ENCODE results near the gene LSM10.

DNA sequence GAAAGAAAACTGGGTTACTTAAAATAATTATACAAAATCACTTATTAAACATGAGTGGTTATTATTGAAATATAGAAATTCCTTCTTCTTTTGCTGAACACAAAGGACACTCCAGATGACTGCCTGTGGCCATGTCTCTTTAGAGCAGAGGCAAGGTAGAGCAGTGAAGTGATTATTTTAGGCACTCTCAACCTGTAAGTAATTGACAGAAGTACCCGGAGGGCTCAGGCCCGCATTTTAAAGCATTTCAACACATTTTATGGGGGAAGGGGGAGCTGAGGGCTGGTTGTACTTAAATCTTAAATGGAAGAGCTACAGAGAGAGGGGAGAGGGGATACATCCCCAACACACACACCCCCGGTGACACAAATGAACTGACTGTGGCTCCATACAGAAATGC is 42.3 kb upstream of the LSM10 start:
- no peak for TF ChIP-seq EZH2phosphoT487 (IDR thresholded peaks at IDR 0.05; ENCODE audit: borderline replicate concordance)
- TF ChIP-seq, protein P1, sequence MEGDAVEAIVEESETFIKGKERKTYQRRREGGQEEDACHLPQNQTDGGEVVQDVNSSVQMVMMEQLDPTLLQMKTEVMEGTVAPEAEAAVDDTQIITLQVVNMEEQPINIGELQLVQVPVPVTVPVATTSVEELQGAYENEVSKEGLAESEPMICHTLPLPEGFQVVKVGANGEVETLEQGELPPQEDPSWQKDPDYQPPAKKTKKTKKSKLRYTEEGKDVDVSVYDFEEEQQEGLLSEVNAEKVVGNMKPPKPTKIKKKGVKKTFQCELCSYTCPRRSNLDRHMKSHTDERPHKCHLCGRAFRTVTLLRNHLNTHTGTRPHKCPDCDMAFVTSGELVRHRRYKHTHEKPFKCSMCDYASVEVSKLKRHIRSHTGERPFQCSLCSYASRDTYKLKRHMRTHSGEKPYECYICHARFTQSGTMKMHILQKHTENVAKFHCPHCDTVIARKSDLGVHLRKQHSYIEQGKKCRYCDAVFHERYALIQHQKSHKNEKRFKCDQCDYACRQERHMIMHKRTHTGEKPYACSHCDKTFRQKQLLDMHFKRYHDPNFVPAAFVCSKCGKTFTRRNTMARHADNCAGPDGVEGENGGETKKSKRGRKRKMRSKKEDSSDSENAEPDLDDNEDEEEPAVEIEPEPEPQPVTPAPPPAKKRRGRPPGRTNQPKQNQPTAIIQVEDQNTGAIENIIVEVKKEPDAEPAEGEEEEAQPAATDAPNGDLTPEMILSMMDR (conservative IDR thresholded peaks at IDR 0.05; ENCODE audit: low read length) = no peak

Data from Loucy (cell line).